Spleen (tissue), 11 donors: ENCODE measurements around the gene GPER1. TPM values are rescaled to one million over a fixed set of nuclear protein-coding genes. Genes with fewer than 3 reads are reported as not detected.

Experiments
- DNase-seq: peaks from one replicate; pipeline ENCODE4 v3.0.0-alpha.2; 2020
- H3K27ac ChIP-seq, 8 donors: fragments of 200-600 bp; sonication (generic) in 7 of 8; 1 replicate in 4 of 8; 2 replicates in 4 of 8; pipeline versions ENCODE4 v1.5.0 to v1.8.0; 2016 to 2021; ENCODE audit warnings: inconsistent platforms in 4 of 8, mild to moderate bottlenecking in 4 of 8, moderate library complexity in 1 of 8
- H3K27me3 ChIP-seq, 7 donors: fragments of 200-600 bp; sonication (generic) in 6 of 7; replicated peaks in 1 of 7; 1 replicate in 4 of 7; 2 replicates in 3 of 7; pipeline versions ENCODE4 v1.5.0 to v1.8.0; 2016 to 2021; ENCODE audit warnings: inconsistent platforms in 3 of 7, mild to moderate bottlenecking in 1 of 7
- H3K36me3 ChIP-seq, 6 donors: fragments of 200-600 bp; sonication (generic) in 5 of 6; 1 replicate in 4 of 6; 2 replicates in 2 of 6; pipeline versions ENCODE4 v1.5.0 to v1.8.0; 2016 to 2021; ENCODE audit warnings: inconsistent platforms in 2 of 6
- H3K4me1 ChIP-seq, 6 donors: fragments of 200-600 bp; sonication (generic) in 5 of 6; 1 replicate in 3 of 6; 2 replicates in 3 of 6; pipeline versions ENCODE4 v1.5.0 to v1.8.0; 2016 to 2021; ENCODE audit warnings: inconsistent platforms in 3 of 6
- H3K4me3 ChIP-seq, 8 donors: fragments of 200-600 bp; sonication (generic) in 7 of 8; 1 replicate in 4 of 8; 2 replicates in 4 of 8; pipeline versions ENCODE4 v1.5.0 to v1.8.0; 2016 to 2021; ENCODE audit warnings: inconsistent platforms in 4 of 8, mild to moderate bottlenecking in 4 of 8, moderate library complexity in 2 of 8
- H3K9me3 ChIP-seq, 8 donors: fragments of 200-600 bp; sonication (generic) in 7 of 8; 1 replicate in 4 of 8; 2 replicates in 4 of 8; pipeline versions ENCODE4 v1.5.0 to v1.8.0; 2016 to 2021; ENCODE audit warnings: inconsistent platforms in 4 of 8
- CTCF ChIP-seq, 11 experiments: fragments of 200-600 bp in 7 of 11; fragments of 450-650 bp in 4 of 11; sonication (generic) in 4 of 11; IDR thresholded peaks in 8 of 11; conservative IDR thresholded peaks in 3 of 11; 1 replicate in 7 of 11; 2 replicates in 4 of 11; pipeline versions ENCODE4 v1.4.0 to v1.8.0; 2016 to 2021; ENCODE audit warnings: antibody characterized with exemption in 11 of 11, inconsistent platforms in 4 of 11, mild to moderate bottlenecking in 1 of 11
- POLR2A ChIP-seq, 3 donors: fragments of 450-650 bp; IDR thresholded peaks; one replicate each; pipeline ENCODE4 v1.5.1; 2017; ENCODE audit warnings: antibody characterized with exemption in 3 of 3, mild to moderate bottlenecking in 1 of 3
- POLR2AphosphoS5 ChIP-seq, 3 donors: sonication (generic); formaldehyde crosslinking; IDR thresholded peaks; one replicate each; pipeline ENCODE4 v1.5.1; 2017; ENCODE audit warnings: antibody characterized with exemption in 3 of 3
- WGBS, 5 donors: extraction: QIAGEN DNeasy Blood & Tissue Kit in 3 of 5; methylation state at CpG; one replicate each; pipeline versions ENCODE4 v1.1.5 to v1.1.7; 2013 to 2018; 5-methylcytosine and 5-hydroxymethylcytosine counted together
- intact Hi-C: fragments of 100-400 bp; cut with DNase I; formaldehyde crosslinking; loops from one replicate; pipeline ENCODE4 v1.15.0; 2023; ENCODE audit warnings: low total_unique reads
- polyA plus RNA-seq, 3 donors: library from polyadenylated mRNA; stranded (reverse); fragments of 200-250 nt; gene quantifications; one replicate each; pipeline ENCODE4 v1.2.1, GENCODE V29; 2013
- total RNA-seq, 7 donors: library from RNA; depleted of rRNA in 3 of 7; stranded (reverse); fragments of >200 nt in 3 of 7; fragmentation: NEBNext Ultra II Directional in 4 of 7; extraction: Animal tissue kit (Norgen Biotek cat#: 25700) in 4 of 7; gene quantifications; one replicate each; pipeline versions ENCODE4 v1.1.0 to v1.2.1, GENCODE V29; 2016 to 2021
- donor health status: healthy with polysubstance abuse.
- donor health status: DM: no; HTN: no; CAD: no; lungs with moderate emphysema.
- donor health status: DM: no; HTN: no; CAD: no.
- donor health status: Bipolar disorder and iron deficiency.
- donor health status: healthy.
- donor health status: DM: no; HTN: no; CAD: no.
- donor health status: DM: yes; HTN: yes; CAD: no.

The GPER1 gene
- total and polyA plus RNA-seq, 10 donors = 3.0 to 14.2 (median 6.1) TPM

DNA sequence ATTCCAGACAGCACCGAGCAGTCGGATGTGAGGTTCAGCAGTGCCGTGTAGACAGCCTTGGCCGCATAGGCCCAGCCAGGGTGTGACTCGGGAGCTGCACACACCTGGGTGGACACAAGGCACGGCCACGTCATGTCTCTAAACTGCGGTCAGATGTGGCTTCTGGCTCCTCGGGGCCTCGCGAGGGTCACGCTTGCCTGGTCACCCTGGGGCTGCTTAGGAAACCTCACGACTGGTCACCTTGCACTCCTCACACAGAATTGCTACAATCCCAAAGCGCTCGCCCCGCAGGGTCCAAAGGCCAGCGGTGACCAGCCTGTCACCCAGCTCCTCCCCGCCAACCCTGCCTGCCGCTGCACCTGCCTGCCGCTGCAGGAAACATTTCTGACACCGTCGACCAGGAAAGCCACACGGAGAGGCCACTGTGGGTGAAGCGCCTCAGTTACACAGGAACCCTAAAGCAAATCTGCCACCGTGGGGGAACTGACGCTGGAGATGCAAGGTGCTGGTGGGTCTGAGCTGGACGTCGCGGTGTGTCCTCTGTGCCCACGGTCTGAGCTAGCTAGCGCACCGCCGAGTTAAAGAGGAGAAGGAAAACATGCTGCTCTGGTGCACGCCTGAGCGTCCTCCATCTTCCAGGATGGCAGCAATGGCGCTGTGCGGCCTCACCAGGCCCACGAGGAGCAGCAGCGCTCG lies 5.0 kb downstream of the GPER1 start:
- no peak for DNase-seq
- intact Hi-C loops = no loop called here
- no peaks in the 10 kb centered on the region for H3K9me3 ChIP-seq
- H3K4me3 ChIP-seq = no peak overlapping the region
- H3K4me1 ChIP-seq = peaks cover 0 to 43% (median 11%) of the 10 kb centered on the region in 6 donors
- no peaks in the 10 kb centered on the region for H3K27me3 ChIP-seq
- TF ChIP-seq CTCF (IDR thresholded peaks at IDR 0.05 in 8 of 11, conservative IDR thresholded peaks at IDR 0.05 in 3 of 11) (no peak), POLR2AphosphoS5 (IDR thresholded peaks at IDR 0.05) (no peak), POLR2A (IDR thresholded peaks at IDR 0.05) (no peak)
- 92 to 95% (median 93%) methylated on average over 21 to 40 of the region's 40 CpGs for WGBS, 5 donors
- peaks cover 0 to 31% (median 8%) of the 10 kb centered on the region in 6 donors for H3K36me3 ChIP-seq
- H3K27ac ChIP-seq = no peak overlapping the region

GRCh38 chr7:1093502-1093843 lies 5.6 kb downstream of the GPER1 start:
- TF ChIP-seq CTCF (IDR thresholded peaks at IDR 0.05 in 8 of 11, conservative IDR thresholded peaks at IDR 0.05 in 3 of 11) (no peak), POLR2A (IDR thresholded peaks at IDR 0.05) (no peak), POLR2AphosphoS5 (IDR thresholded peaks at IDR 0.05) (no peak)
- H3K27ac ChIP-seq = no peak overlapping the region
- no peaks in the 10 kb centered on the region for H3K9me3 ChIP-seq
- H3K4me1 ChIP-seq = peaks cover 0 to 38% (median 6%) of the 10 kb centered on the region in 6 donors
- H3K4me3 ChIP-seq = no peak overlapping the region
- H3K27me3 ChIP-seq = no peaks in the 10 kb centered on the region
- 86 to 94% (median 90%) methylated on average over 12 to 14 of the region's 14 CpGs for WGBS, 5 donors
- intact Hi-C loops = no loop called here
- peaks cover 0 to 31% (median 8%) of the 10 kb centered on the region in 6 donors for H3K36me3 ChIP-seq
- no peak for DNase-seq

GRCh38 chr7:1093916-1094508 lies 6.1 kb downstream of the GPER1 start:
- WGBS, 5 donors = 92 to 97% (median 96%) methylated on average over 15 to 20 of the region's 20 CpGs
- peak; percentile 61 for DNase-seq
- intact Hi-C loops = no loop called here
- TF ChIP-seq POLR2A (IDR thresholded peaks at IDR 0.05) (no peak), CTCF (IDR thresholded peaks at IDR 0.05 in 8 of 11, conservative IDR thresholded peaks at IDR 0.05 in 3 of 11) (no peak), POLR2AphosphoS5 (IDR thresholded peaks at IDR 0.05) (no peak)
- Histone ChIP-seq H3K9me3 (no peaks in the 10 kb centered on the region), H3K4me1 (peaks cover 0 to 32% (median 2%) of the 10 kb centered on the region in 6 donors), H3K27me3 (no peaks in the 10 kb centered on the region), H3K4me3 (no peak overlapping the region), H3K27ac (no peak overlapping the region), H3K36me3 (peaks cover 0 to 31% (median 8%) of the 10 kb centered on the region in 6 donors)

DNA sequence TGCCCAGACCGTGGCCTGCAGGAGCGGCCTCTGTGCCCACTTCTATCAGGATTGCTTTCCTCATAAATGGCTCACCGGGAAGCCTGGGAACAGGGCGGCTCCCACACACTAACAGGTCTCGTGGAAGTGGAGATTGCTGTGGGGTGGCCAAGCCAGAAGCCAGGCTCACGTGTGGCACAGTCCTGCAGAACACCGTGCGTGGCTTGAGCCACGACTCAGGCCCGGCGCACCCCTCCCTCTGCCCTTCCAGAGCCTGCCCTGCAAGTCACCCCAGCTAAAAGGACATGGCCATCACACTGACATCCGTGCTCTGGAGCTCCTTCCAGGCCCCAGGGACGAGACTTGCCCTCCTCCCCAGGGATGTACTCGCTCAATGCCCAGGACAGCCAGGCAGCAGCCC lies 7.0 kb downstream of the GPER1 start:
- 83 to 93% (median 89%) methylated on average over 9 to 14 of the region's 14 CpGs for WGBS, 5 donors
- H3K9me3 ChIP-seq = no peaks in the 10 kb centered on the region
- peak; percentile 44 for DNase-seq
- H3K4me3 ChIP-seq = no peak overlapping the region
- no peaks in the 10 kb centered on the region for H3K27me3 ChIP-seq
- H3K4me1 ChIP-seq = peaks cover 0 to 26% (median 0%) of the 10 kb centered on the region in 6 donors
- peaks cover 0 to 31% (median 8%) of the 10 kb centered on the region in 6 donors for H3K36me3 ChIP-seq
- H3K27ac ChIP-seq = no peak overlapping the region
- intact Hi-C loops = no loop called here
- no peak for TF ChIP-seq POLR2AphosphoS5 (IDR thresholded peaks at IDR 0.05)
- TF ChIP-seq POLR2A (IDR thresholded peaks at IDR 0.05) = no peak
- TF ChIP-seq CTCF (IDR thresholded peaks at IDR 0.05 in 8 of 11, conservative IDR thresholded peaks at IDR 0.05 in 3 of 11) = no peak
